H9 (cell line): ENCODE data around the gene CEP83. TPM values are rescaled to one million over a fixed set of nuclear protein-coding genes. Genes with fewer than 3 reads are reported as not detected.
A peak's percentile ranks its signal among the peaks of the same experiment; 100 is the strongest.

Experiments used
- DNase-seq: peaks from one replicate; pipeline ENCODE4 v3.0.0-alpha.2; 2017
- H2AFZ ChIP-seq: one replicate; pipeline ENCODE4 v1.6.1; 2013; ENCODE audit warnings: mild to moderate bottlenecking, low read length, control low read depth, moderate library complexity
- H2AK5ac ChIP-seq: 2 replicates; pipeline ENCODE4 v1.6.1; 2013; ENCODE audit warnings: low read length, control low read depth, mixed read lengths; ENCODE audit not compliant: insufficient read length
- H2BK120ac ChIP-seq: one replicate; pipeline ENCODE4 v1.6.1; 2013; ENCODE audit warnings: low read depth, mild to moderate bottlenecking, low read length, control low read depth, inconsistent platforms; ENCODE audit not compliant: poor library complexity, severe bottlenecking
- H2BK12ac ChIP-seq: 2 replicates; pipeline ENCODE4 v1.6.1; 2013; ENCODE audit warnings: low read length, control low read depth, mixed read lengths, low read depth; ENCODE audit not compliant: insufficient read length
- H2BK15ac ChIP-seq: 2 replicates; pipeline ENCODE4 v1.6.1; 2013; ENCODE audit warnings: low read depth, low read length, control low read depth
- H2BK20ac ChIP-seq: one replicate; pipeline ENCODE4 v1.6.1; 2013; ENCODE audit warnings: low read depth, mild to moderate bottlenecking, low read length, control low read depth, inconsistent platforms; ENCODE audit not compliant: poor library complexity, severe bottlenecking
- H2BK5ac ChIP-seq: 2 replicates; pipeline ENCODE4 v1.6.1; 2013; ENCODE audit warnings: low read length, control low read depth, mixed read lengths; ENCODE audit not compliant: insufficient read length
- H3K14ac ChIP-seq: 2 replicates; pipeline ENCODE4 v1.6.1; 2013; ENCODE audit warnings: low read length, control low read depth; ENCODE audit not compliant: insufficient read depth
- H3K18ac ChIP-seq: 2 replicates; pipeline ENCODE4 v1.6.1; 2013; ENCODE audit warnings: low read depth, mild to moderate bottlenecking, mixed read lengths, low read length, control low read depth; ENCODE audit not compliant: insufficient read length
- H3K23ac ChIP-seq: 2 replicates; pipeline ENCODE4 v1.6.1; 2013; ENCODE audit warnings: low read length, control low read depth, mixed read lengths, low read depth; ENCODE audit not compliant: insufficient read length
- H3K23me2 ChIP-seq: 2 replicates; pipeline ENCODE4 v1.6.1; 2013; ENCODE audit warnings: low read depth, mild to moderate bottlenecking, mixed read lengths, low read length, control low read depth; ENCODE audit not compliant: insufficient read length, poor library complexity, severe bottlenecking
- H3K27ac ChIP-seq: 2 replicates; pipeline ENCODE4 v1.5.1; 2013; ENCODE audit warnings: low read length, control low read depth, mixed read lengths, low read depth; ENCODE audit not compliant: insufficient read length
- H3K27me3 ChIP-seq: 2 replicates; pipeline ENCODE4 v1.6.1; 2013; ENCODE audit warnings: low read length, control low read depth, inconsistent platforms; ENCODE audit not compliant: insufficient read depth
- H3K4ac ChIP-seq: 2 replicates; pipeline ENCODE4 v1.6.1; 2013; ENCODE audit warnings: low read depth, mild to moderate bottlenecking, control low read depth, inconsistent platforms, low read length, moderate library complexity
- H3K4me1 ChIP-seq: 2 replicates; pipeline ENCODE4 v1.6.1; 2013; ENCODE audit warnings: low read length, control low read depth, inconsistent platforms; ENCODE audit not compliant: insufficient read depth
- H3K4me2 ChIP-seq: 2 replicates; pipeline ENCODE4 v1.6.1; 2013; ENCODE audit warnings: low read length, control low read depth, mixed read lengths; ENCODE audit not compliant: insufficient read length, insufficient read depth
- H3K56ac ChIP-seq: 2 replicates; pipeline ENCODE4 v1.6.1; 2013; ENCODE audit warnings: low read depth, mild to moderate bottlenecking, mixed read lengths, low read length, control low read depth; ENCODE audit not compliant: insufficient read length
- H3K79me1 ChIP-seq: 2 replicates; pipeline ENCODE4 v1.6.1; 2013; ENCODE audit warnings: low read depth, mild to moderate bottlenecking, moderate library complexity, low read length, control low read depth, inconsistent platforms; ENCODE audit not compliant: insufficient read depth, poor library complexity, severe bottlenecking
- H3K79me2 ChIP-seq: 2 replicates; pipeline ENCODE4 v1.6.1; 2013; ENCODE audit warnings: low read length, control low read depth, inconsistent platforms; ENCODE audit not compliant: insufficient read depth
- H3K9ac ChIP-seq: 2 replicates; pipeline ENCODE4 v1.6.1; 2013; ENCODE audit warnings: low read length, control low read depth, mixed read lengths; ENCODE audit not compliant: insufficient read length; ENCODE audit errors: extremely low read depth
- H3K9me3 ChIP-seq: one replicate; pipeline ENCODE4 v1.6.1; 2013; ENCODE audit warnings: low read depth, low read length, inconsistent platforms; ENCODE audit not compliant: control insufficient read depth
- H3T11ph ChIP-seq: one replicate; pipeline ENCODE4 v1.6.1; 2013; ENCODE audit warnings: mild to moderate bottlenecking, low read length, control low read depth, inconsistent platforms
- H4K20me1 ChIP-seq: one replicate; pipeline ENCODE4 v1.6.1; 2013; ENCODE audit not compliant: control insufficient read depth, insufficient read length, insufficient read depth
- H4K5ac ChIP-seq: 2 replicates; pipeline ENCODE4 v1.6.1; 2013; ENCODE audit warnings: low read depth, mild to moderate bottlenecking, mixed read lengths, low read length, control low read depth; ENCODE audit not compliant: insufficient read length
- H4K8ac ChIP-seq: replicated peaks from 2 replicates; pipeline ENCODE4 v1.6.1; 2013; ENCODE audit warnings: low read length, control low read depth, mixed read lengths, low read depth; ENCODE audit not compliant: insufficient read length
- H4K91ac ChIP-seq: 2 replicates; pipeline ENCODE4 v1.6.1; 2013; ENCODE audit warnings: low read depth, mild to moderate bottlenecking, moderate library complexity, mixed read lengths, low read length, control low read depth; ENCODE audit not compliant: insufficient read length
- H3K27ac Mint-ChIP-seq, 3 experiments: 2 replicates in 2 of 3; 3 replicates in 1 of 3; pipeline ENCODE4 v1.8.0; 2020 to 2021; ENCODE audit warnings: mixed read lengths in 3 of 3, mild to moderate bottlenecking in 1 of 3, moderate library complexity in 1 of 3
- H3K27me3 Mint-ChIP-seq: 2 replicates; pipeline ENCODE4 v1.8.0; 2021; ENCODE audit warnings: low read depth, mild to moderate bottlenecking, moderate library complexity, mixed read lengths
- H3K36me3 Mint-ChIP-seq, 3 experiments: 2 replicates in 2 of 3; 3 replicates in 1 of 3; pipeline ENCODE4 v1.8.0; 2020 to 2021; ENCODE audit warnings: low read depth in 3 of 3, mixed read lengths in 3 of 3; ENCODE audit not compliant: insufficient read depth in 1 of 3
- H3K4me1 Mint-ChIP-seq, 2 experiments: 2 replicates each; pipeline ENCODE4 v1.8.0; 2020; ENCODE audit warnings: mixed read lengths in 2 of 2
- H3K4me3 Mint-ChIP-seq, 2 experiments: 2 replicates in 1 of 2; 3 replicates in 1 of 2; pipeline ENCODE4 v1.8.0; 2020 to 2021; ENCODE audit warnings: mild to moderate bottlenecking in 2 of 2, mixed read lengths in 2 of 2, moderate library complexity in 1 of 2
- H3K9me3 Mint-ChIP-seq, 2 experiments: 2 replicates in 1 of 2; 3 replicates in 1 of 2; pipeline ENCODE4 v1.8.0; 2020; ENCODE audit warnings: mild to moderate bottlenecking in 2 of 2, mixed read lengths in 2 of 2, moderate library complexity in 1 of 2
- CTCF ChIP-seq: fragments of 200-600 bp; sonication (generic); conservative IDR thresholded peaks from 3 replicates; pipeline ENCODE4 v1.8.0; 2021; ENCODE audit warnings: antibody characterized with exemption, mild to moderate bottlenecking
- WGBS: extraction: QIAGEN DNeasy Blood & Tissue Kit; methylation state at CpG from one replicate; pipeline ENCODE4 v1.1.7; 2013; ENCODE audit warnings: missing lambda C conversion rate, low lambda C conversion rate, mixed read lengths; ENCODE audit not compliant: insufficient read length; ENCODE audit errors: extremely low coverage; 5-methylcytosine and 5-hydroxymethylcytosine counted together
- total RNA-seq: library from RNA; stranded (reverse); gene quantifications from 2 replicates; pipeline ENCODE4 v1.2.1, GENCODE V29; 2021

Gene CEP83
- total RNA-seq, 1 experiment from 2014 or later, result 26.5 TPM

- no peak overlapping the region for H3K27ac ChIP-seq
- no peak overlapping the region for H2AFZ ChIP-seq
- H3K4me1 ChIP-seq, result no peaks in the 10 kb centered on the region; the same call in 1 of the 2 replicates
- H3K79me2 ChIP-seq, result no peaks in the 10 kb centered on the region
- no peaks in the 10 kb centered on the region for H3K27me3 Mint-ChIP-seq
- H3K4me2 ChIP-seq, result no peak overlapping the region
- no peaks in the 10 kb centered on the region; a peak in 3 of 7 replicates for H3K36me3 Mint-ChIP-seq
- no peaks in the 10 kb centered on the region for H3K9me3 ChIP-seq
- no peak overlapping the region for H3K4ac ChIP-seq
- peaks cover 12 to 21% of the 10 kb centered on the region in 2 experiments for H3K4me1 Mint-ChIP-seq
- no peak overlapping the region for H3K14ac ChIP-seq
- H3K23me2 ChIP-seq, result no peaks in the 10 kb centered on the region
- no peak overlapping the region for H2BK15ac ChIP-seq
- H4K91ac ChIP-seq, result no peak overlapping the region
- no peak overlapping the region for H4K5ac ChIP-seq
- WGBS, result no CpG with 5 or more reads among the region's 5 CpGs
- H3K18ac ChIP-seq, result no peak overlapping the region
- peak overlapping the region in 1 of 3 experiments; percentile 7; a peak in 2 of 7 replicates for H3K27ac Mint-ChIP-seq
- no peaks in the 10 kb centered on the region for H4K20me1 ChIP-seq
- no peak overlapping the region for H2BK12ac ChIP-seq
- no peak overlapping the region for H3T11ph ChIP-seq
- no peak for TF ChIP-seq CTCF
- no peak overlapping the region for H2BK120ac ChIP-seq
- no peak overlapping the region for H3K56ac ChIP-seq
- no peak overlapping the region for H2BK20ac ChIP-seq
- no peak for DNase-seq
- H2AK5ac ChIP-seq, result no peak overlapping the region
- H3K9ac ChIP-seq, result no peak overlapping the region
- no peak overlapping the region; a peak in 1 of 5 replicates for H3K4me3 Mint-ChIP-seq
- H3K27me3 ChIP-seq, result no peaks in the 10 kb centered on the region
- H3K9me3 Mint-ChIP-seq, result no peaks in the 10 kb centered on the region
- no peak overlapping the region for H2BK5ac ChIP-seq
- H3K23ac ChIP-seq, result no peak overlapping the region
- no peaks in the 10 kb centered on the region for H3K79me1 ChIP-seq
- no peak overlapping the region for H4K8ac ChIP-seq
Observed at GRCh38 chr12:94272280-94272679, 187.4 kb downstream of the CEP83 start.
